ENCODE measurements around the gene VSX1.

The VSX1 gene

GRCh38 chr20:25050501-25051350 is 31.2 kb downstream of the VSX1 start:
- no peak for ATAC-seq
- TF ChIP-seq ARNTL (CRISPR knock-in tag; IDR thresholded peaks at IDR 0.05; ENCODE audit: borderline replicate concordance, low read depth) (no peak), TSHZ2 (CRISPR knock-in tag; IDR thresholded peaks at IDR 0.05) (no peak), ZC3H10 (CRISPR knock-in tag; IDR thresholded peaks at IDR 0.05) (no peak), CSDC2 (CRISPR knock-in tag; IDR thresholded peaks at IDR 0.05) (no peak), PPARA (CRISPR knock-in tag; IDR thresholded peaks at IDR 0.05; ENCODE audit: borderline replicate concordance) (no peak), GLIS3 (CRISPR knock-in tag; IDR thresholded peaks at IDR 0.05) (no peak), ZNF565 (CRISPR knock-in tag; conservative IDR thresholded peaks at IDR 0.05; ENCODE audit: low read depth) (no peak), OSR1 (CRISPR knock-in tag; IDR thresholded peaks at IDR 0.05) (no peak), ESRRG (CRISPR knock-in tag; IDR thresholded peaks at IDR 0.05) (no peak), ZNF8 (CRISPR knock-in tag; IDR thresholded peaks at IDR 0.05) (no peak), ZNF70 (CRISPR knock-in tag; IDR thresholded peaks at IDR 0.05) (no peak), SNAI2 (CRISPR knock-in tag; IDR thresholded peaks at IDR 0.05) (no peak), ZFP30 (CRISPR knock-in tag; IDR thresholded peaks at IDR 0.05) (no peak), TCF4 (CRISPR knock-in tag; IDR thresholded peaks at IDR 0.05; ENCODE audit: borderline replicate concordance) (no peak), CSRNP3 (CRISPR knock-in tag; IDR thresholded peaks at IDR 0.05) (no peak), RARB (CRISPR knock-in tag; IDR thresholded peaks at IDR 0.05) (no peak), BACH2 (CRISPR knock-in tag; IDR thresholded peaks at IDR 0.05; ENCODE audit: borderline replicate concordance) (no peak)
- TF ChIP-seq, protein P1, sequence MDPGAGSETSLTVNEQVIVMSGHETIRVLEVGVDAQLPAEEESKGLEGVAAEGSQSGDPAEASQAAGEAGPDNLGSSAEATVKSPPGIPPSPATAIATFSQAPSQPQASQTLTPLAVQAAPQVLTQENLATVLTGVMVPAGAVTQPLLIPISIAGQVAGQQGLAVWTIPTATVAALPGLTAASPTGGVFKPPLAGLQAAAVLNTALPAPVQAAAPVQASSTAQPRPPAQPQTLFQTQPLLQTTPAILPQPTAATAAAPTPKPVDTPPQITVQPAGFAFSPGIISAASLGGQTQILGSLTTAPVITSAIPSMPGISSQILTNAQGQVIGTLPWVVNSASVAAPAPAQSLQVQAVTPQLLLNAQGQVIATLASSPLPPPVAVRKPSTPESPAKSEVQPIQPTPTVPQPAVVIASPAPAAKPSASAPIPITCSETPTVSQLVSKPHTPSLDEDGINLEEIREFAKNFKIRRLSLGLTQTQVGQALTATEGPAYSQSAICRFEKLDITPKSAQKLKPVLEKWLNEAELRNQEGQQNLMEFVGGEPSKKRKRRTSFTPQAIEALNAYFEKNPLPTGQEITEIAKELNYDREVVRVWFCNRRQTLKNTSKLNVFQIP (CRISPR knock-in tag; IDR thresholded peaks at IDR 0.05; ENCODE audit: borderline replicate concordance, low read depth), result no peak
- TF ChIP-seq, protein P2, sequence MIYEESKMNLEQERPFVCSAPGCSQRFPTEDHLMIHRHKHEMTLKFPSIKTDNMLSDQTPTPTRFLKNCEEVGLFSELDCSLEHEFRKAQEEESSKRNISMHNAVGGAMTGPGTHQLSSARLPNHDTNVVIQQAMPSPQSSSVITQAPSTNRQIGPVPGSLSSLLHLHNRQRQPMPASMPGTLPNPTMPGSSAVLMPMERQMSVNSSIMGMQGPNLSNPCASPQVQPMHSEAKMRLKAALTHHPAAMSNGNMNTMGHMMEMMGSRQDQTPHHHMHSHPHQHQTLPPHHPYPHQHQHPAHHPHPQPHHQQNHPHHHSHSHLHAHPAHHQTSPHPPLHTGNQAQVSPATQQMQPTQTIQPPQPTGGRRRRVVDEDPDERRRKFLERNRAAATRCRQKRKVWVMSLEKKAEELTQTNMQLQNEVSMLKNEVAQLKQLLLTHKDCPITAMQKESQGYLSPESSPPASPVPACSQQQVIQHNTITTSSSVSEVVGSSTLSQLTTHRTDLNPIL (CRISPR knock-in tag; IDR thresholded peaks at IDR 0.05; ENCODE audit: low read depth), result no peak
- TF ChIP-seq, protein P3, sequence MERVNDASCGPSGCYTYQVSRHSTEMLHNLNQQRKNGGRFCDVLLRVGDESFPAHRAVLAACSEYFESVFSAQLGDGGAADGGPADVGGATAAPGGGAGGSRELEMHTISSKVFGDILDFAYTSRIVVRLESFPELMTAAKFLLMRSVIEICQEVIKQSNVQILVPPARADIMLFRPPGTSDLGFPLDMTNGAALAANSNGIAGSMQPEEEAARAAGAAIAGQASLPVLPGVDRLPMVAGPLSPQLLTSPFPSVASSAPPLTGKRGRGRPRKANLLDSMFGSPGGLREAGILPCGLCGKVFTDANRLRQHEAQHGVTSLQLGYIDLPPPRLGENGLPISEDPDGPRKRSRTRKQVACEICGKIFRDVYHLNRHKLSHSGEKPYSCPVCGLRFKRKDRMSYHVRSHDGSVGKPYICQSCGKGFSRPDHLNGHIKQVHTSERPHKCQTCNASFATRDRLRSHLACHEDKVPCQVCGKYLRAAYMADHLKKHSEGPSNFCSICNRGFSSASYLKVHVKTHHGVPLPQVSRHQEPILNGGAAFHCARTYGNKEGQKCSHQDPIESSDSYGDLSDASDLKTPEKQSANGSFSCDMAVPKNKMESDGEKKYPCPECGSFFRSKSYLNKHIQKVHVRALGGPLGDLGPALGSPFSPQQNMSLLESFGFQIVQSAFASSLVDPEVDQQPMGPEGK (CRISPR knock-in tag; IDR thresholded peaks at IDR 0.05; ENCODE audit: borderline replicate concordance), result no peak

DNA sequence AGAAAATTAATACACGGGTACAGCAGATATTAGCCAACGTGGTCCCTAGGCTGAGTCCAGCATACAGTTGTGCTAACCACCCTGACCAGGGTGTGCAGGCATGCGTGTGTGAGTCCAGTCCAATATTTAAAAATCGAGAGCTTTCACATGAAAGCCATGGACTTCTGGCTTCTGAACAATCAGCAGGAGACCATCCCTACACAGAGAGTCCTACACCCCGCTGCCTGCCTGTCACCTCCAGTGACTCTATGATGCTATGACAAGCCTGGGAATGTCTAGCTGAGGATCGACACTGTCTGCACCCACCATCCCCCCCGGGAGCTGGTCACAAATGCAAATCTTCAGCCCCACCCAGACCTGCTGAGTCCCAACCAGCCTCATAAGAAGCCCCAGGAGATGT is 31.9 kb downstream of the VSX1 start:
- ATAC-seq, result no peak
- TF ChIP-seq CSDC2 (CRISPR knock-in tag; IDR thresholded peaks at IDR 0.05), result no peak
- TF ChIP-seq, protein P2 (CRISPR knock-in tag; IDR thresholded peaks at IDR 0.05; ENCODE audit: low read depth), result no peak
- no peak for TF ChIP-seq BACH2 (CRISPR knock-in tag; IDR thresholded peaks at IDR 0.05; ENCODE audit: borderline replicate concordance)

Measured in SK-N-SH treated with all-trans-retinoic acid at 6 μM for 48 hours (cell line).